GM06990 (cell line): Measurements from ENCODE around the gene TVP23A.
"Not testable (repeated sequence)": the region's sequence is repeated elsewhere in the genome, so short reads cannot be mapped to it uniquely, and the experiment has no call there.

Source experiments
- DNase-seq: peaks from one replicate; pipeline ENCODE4 v3.0.0-alpha.2; 2011; ENCODE audit not compliant: insufficient read length; ENCODE audit errors: extremely low read depth
- H3K27me3 ChIP-seq: replicated peaks from 2 replicates; pipeline ENCODE4 v1.6.0; 2011; ENCODE audit warnings: low read length; ENCODE audit not compliant: control insufficient read depth, insufficient read depth
- H3K36me3 ChIP-seq: 2 replicates; pipeline ENCODE4 v1.5.1; 2011; ENCODE audit warnings: low read length; ENCODE audit not compliant: control insufficient read depth, insufficient read depth
- H3K4me3 ChIP-seq: replicated peaks from 2 replicates; pipeline ENCODE4 v1.5.1; 2011; ENCODE audit warnings: low read depth, mild to moderate bottlenecking, control low read depth, low read length
- CTCF ChIP-seq: IDR thresholded peaks from 2 replicates; pipeline ENCODE4 v1.5.1; 2011; ENCODE audit warnings: low read length, control low read depth, mild to moderate bottlenecking, inconsistent platforms; ENCODE audit not compliant: insufficient read depth, poor library complexity, severe bottlenecking

TVP23A gene

DNA sequence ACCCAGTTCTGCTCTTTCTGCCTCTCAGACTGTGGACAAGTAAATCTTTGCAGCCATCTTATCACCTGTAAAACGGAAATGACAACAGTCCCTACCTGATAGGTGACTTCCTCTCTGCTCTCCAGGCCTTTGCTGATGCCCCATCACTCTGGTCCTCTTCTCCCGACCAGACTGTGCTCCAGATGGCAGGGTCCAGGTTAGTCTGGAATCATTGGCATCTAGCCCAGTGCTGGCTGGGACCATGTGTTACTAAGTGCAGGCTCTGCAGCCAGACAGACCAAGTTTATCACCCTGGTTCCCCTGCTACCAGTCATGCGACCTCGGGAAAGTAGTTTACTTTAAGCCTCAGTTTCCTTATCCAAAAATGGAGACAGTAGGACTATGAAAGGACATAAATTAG is 76.8 kb downstream of the TVP23A start:
- Histone ChIP-seq H3K36me3 (no peaks in the 10 kb centered on the region; the same call in 1 of the 2 replicates), H3K4me3 (no peak overlapping the region), H3K27me3 (no peaks in the 10 kb centered on the region)
- DNase-seq: no peak
- TF ChIP-seq CTCF: no peak

GRCh38 chr16:10741249-10741648 is 77.3 kb downstream of the TVP23A start:
- not testable (repeated sequence) for H3K4me3 ChIP-seq, H3K27me3 ChIP-seq, DNase-seq, H3K36me3 ChIP-seq

DNA sequence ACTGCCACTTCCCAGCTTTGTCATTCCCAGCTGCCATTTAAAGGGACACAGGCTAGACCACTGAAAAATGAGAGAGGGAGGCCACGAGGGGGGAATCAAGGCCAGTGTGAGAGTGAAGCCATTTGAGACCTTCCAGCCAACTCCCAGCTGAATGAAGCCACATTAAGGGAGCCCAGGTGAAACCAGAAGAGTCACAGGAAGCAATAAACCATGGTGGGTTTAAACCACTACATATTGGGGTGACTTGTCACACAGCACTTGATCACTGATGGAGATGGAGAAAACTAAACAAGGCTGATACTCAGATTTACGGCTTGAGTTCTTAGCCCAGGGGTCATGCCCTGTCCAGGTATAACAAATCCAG is 77.8 kb downstream of the TVP23A start:
- no peak for TF ChIP-seq CTCF
- H3K36me3 ChIP-seq: no peaks in the 10 kb centered on the region; the same call in 1 of the 2 replicates
- no peak overlapping the region for H3K4me3 ChIP-seq
- H3K27me3 ChIP-seq: no peaks in the 10 kb centered on the region
- no peak for DNase-seq

- no peak for DNase-seq
- H3K36me3 ChIP-seq: no peaks in the 10 kb centered on the region; the same call in 1 of the 2 replicates
- TF ChIP-seq CTCF: no peak
- H3K27me3 ChIP-seq: no peaks in the 10 kb centered on the region
- no peak overlapping the region for H3K4me3 ChIP-seq
These were observed 78.4 kb downstream of the TVP23A start for GRCh38 chr16:10740000-10740844.

DNA sequence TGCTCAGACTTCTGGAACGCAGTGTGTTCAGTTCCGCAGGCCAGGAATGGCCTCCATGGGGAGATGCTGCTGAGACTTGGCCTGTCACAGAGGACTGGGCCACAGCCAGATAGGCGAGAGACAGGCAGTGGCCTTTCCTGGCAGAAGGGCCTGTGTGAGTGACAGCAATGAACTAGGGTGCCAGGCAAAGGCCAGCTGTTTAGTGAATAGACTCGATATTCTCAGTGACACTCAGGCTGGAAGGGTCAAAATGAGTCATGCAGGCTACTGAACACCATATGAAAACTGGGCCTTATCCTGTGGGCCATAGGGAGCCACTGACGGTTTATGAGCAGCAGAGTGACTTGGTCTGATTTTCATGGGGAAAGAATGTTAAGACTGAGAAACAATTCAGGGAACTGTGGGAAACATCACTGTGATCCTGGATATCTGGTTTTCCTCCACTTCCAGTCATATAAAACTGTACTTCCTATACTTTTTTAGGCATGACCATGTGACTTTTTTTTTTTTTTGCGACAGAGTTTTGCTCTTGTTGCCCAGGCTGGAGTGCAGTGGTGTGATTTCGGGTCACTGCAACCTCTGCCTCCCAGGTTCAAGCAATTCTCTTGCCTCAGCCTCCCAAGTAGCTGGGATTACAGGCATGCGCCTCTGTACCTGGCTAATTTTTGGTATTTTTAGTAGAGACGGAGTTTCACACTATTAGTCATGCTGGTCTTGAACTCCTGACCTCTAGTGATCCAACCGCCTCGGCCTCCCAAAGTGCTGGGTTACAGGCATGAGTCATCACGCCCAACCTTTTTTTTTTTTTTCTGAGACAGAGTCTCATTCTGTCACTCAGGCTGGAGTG is 80.1 kb downstream of the TVP23A start:
- peak; percentile 76 for DNase-seq
- H3K36me3 ChIP-seq: no peaks in the 10 kb centered on the region
- no peak for TF ChIP-seq CTCF
- H3K27me3 ChIP-seq: no peaks in the 10 kb centered on the region
- no peak overlapping the region for H3K4me3 ChIP-seq

DNA sequence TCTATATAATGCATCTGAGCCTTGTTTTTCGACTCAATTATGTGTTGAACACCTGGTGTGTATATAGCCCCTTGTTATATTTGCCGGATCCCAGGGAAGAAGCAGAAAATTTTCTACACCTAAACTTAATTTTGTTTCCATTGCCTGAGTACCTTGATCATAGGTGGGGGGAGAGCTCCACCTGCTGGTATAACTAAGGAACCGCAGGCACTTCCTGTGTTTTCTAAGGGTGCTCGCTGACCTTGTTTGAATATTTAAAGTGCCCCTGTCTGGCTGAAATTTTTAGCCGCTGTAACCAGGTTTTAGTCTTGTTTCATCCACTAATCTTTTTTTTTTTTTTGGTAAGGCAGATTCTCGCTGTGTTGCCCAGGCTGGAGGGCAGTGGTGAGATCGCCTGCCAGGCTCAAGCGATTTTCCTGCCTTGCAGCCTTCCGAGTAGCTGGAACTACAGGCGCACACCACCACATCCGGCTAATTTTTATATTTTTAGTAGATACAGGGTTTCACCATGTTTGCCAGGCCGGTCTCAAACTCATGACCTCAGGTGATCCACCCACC is 81.4 kb downstream of the TVP23A start:
- H3K36me3 ChIP-seq: no peaks in the 10 kb centered on the region
- peak; percentile 71 for DNase-seq
- peak; percentile 80 for TF ChIP-seq CTCF
- H3K4me3 ChIP-seq: peak overlapping the region; percentile 10; the same call in 1 of the 2 replicates
- H3K27me3 ChIP-seq: no peaks in the 10 kb centered on the region
